H9 (cell line): Measurements from ENCODE around the gene C10orf95. TPM values are rescaled to one million over a fixed set of nuclear protein-coding genes. Genes with fewer than 3 reads are reported as not detected.

Experiments used
- DNase-seq: peaks from one replicate; pipeline ENCODE4 v3.0.0-alpha.2; 2017
- H2AFZ ChIP-seq: one replicate; pipeline ENCODE4 v1.6.1; 2013; ENCODE audit warnings: mild to moderate bottlenecking, low read length, control low read depth, moderate library complexity
- H2AK5ac ChIP-seq: 2 replicates; pipeline ENCODE4 v1.6.1; 2013; ENCODE audit warnings: low read length, control low read depth, mixed read lengths; ENCODE audit not compliant: insufficient read length
- H2BK120ac ChIP-seq: one replicate; pipeline ENCODE4 v1.6.1; 2013; ENCODE audit warnings: low read depth, mild to moderate bottlenecking, low read length, control low read depth, inconsistent platforms; ENCODE audit not compliant: poor library complexity, severe bottlenecking
- H2BK12ac ChIP-seq: 2 replicates; pipeline ENCODE4 v1.6.1; 2013; ENCODE audit warnings: low read length, control low read depth, mixed read lengths, low read depth; ENCODE audit not compliant: insufficient read length
- H2BK15ac ChIP-seq: 2 replicates; pipeline ENCODE4 v1.6.1; 2013; ENCODE audit warnings: low read depth, low read length, control low read depth
- H2BK20ac ChIP-seq: one replicate; pipeline ENCODE4 v1.6.1; 2013; ENCODE audit warnings: low read depth, mild to moderate bottlenecking, low read length, control low read depth, inconsistent platforms; ENCODE audit not compliant: poor library complexity, severe bottlenecking
- H2BK5ac ChIP-seq: 2 replicates; pipeline ENCODE4 v1.6.1; 2013; ENCODE audit warnings: low read length, control low read depth, mixed read lengths; ENCODE audit not compliant: insufficient read length
- H3K14ac ChIP-seq: 2 replicates; pipeline ENCODE4 v1.6.1; 2013; ENCODE audit warnings: low read length, control low read depth; ENCODE audit not compliant: insufficient read depth
- H3K18ac ChIP-seq: 2 replicates; pipeline ENCODE4 v1.6.1; 2013; ENCODE audit warnings: low read depth, mild to moderate bottlenecking, mixed read lengths, low read length, control low read depth; ENCODE audit not compliant: insufficient read length
- H3K23ac ChIP-seq: 2 replicates; pipeline ENCODE4 v1.6.1; 2013; ENCODE audit warnings: low read length, control low read depth, mixed read lengths, low read depth; ENCODE audit not compliant: insufficient read length
- H3K23me2 ChIP-seq: 2 replicates; pipeline ENCODE4 v1.6.1; 2013; ENCODE audit warnings: low read depth, mild to moderate bottlenecking, mixed read lengths, low read length, control low read depth; ENCODE audit not compliant: insufficient read length, poor library complexity, severe bottlenecking
- H3K27ac ChIP-seq: 2 replicates; pipeline ENCODE4 v1.5.1; 2013; ENCODE audit warnings: low read length, control low read depth, mixed read lengths, low read depth; ENCODE audit not compliant: insufficient read length
- H3K27me3 ChIP-seq: 2 replicates; pipeline ENCODE4 v1.6.1; 2013; ENCODE audit warnings: low read length, control low read depth, inconsistent platforms; ENCODE audit not compliant: insufficient read depth
- H3K4ac ChIP-seq: 2 replicates; pipeline ENCODE4 v1.6.1; 2013; ENCODE audit warnings: low read depth, mild to moderate bottlenecking, control low read depth, inconsistent platforms, low read length, moderate library complexity
- H3K4me1 ChIP-seq: 2 replicates; pipeline ENCODE4 v1.6.1; 2013; ENCODE audit warnings: low read length, control low read depth, inconsistent platforms; ENCODE audit not compliant: insufficient read depth
- H3K4me2 ChIP-seq: 2 replicates; pipeline ENCODE4 v1.6.1; 2013; ENCODE audit warnings: low read length, control low read depth, mixed read lengths; ENCODE audit not compliant: insufficient read length, insufficient read depth
- H3K56ac ChIP-seq: 2 replicates; pipeline ENCODE4 v1.6.1; 2013; ENCODE audit warnings: low read depth, mild to moderate bottlenecking, mixed read lengths, low read length, control low read depth; ENCODE audit not compliant: insufficient read length
- H3K79me1 ChIP-seq: 2 replicates; pipeline ENCODE4 v1.6.1; 2013; ENCODE audit warnings: low read depth, mild to moderate bottlenecking, moderate library complexity, low read length, control low read depth, inconsistent platforms; ENCODE audit not compliant: insufficient read depth, poor library complexity, severe bottlenecking
- H3K79me2 ChIP-seq: 2 replicates; pipeline ENCODE4 v1.6.1; 2013; ENCODE audit warnings: low read length, control low read depth, inconsistent platforms; ENCODE audit not compliant: insufficient read depth
- H3K9ac ChIP-seq: 2 replicates; pipeline ENCODE4 v1.6.1; 2013; ENCODE audit warnings: low read length, control low read depth, mixed read lengths; ENCODE audit not compliant: insufficient read length; ENCODE audit errors: extremely low read depth
- H3K9me3 ChIP-seq: one replicate; pipeline ENCODE4 v1.6.1; 2013; ENCODE audit warnings: low read depth, low read length, inconsistent platforms; ENCODE audit not compliant: control insufficient read depth
- H3T11ph ChIP-seq: one replicate; pipeline ENCODE4 v1.6.1; 2013; ENCODE audit warnings: mild to moderate bottlenecking, low read length, control low read depth, inconsistent platforms
- H4K20me1 ChIP-seq: one replicate; pipeline ENCODE4 v1.6.1; 2013; ENCODE audit not compliant: control insufficient read depth, insufficient read length, insufficient read depth
- H4K5ac ChIP-seq: 2 replicates; pipeline ENCODE4 v1.6.1; 2013; ENCODE audit warnings: low read depth, mild to moderate bottlenecking, mixed read lengths, low read length, control low read depth; ENCODE audit not compliant: insufficient read length
- H4K8ac ChIP-seq: replicated peaks from 2 replicates; pipeline ENCODE4 v1.6.1; 2013; ENCODE audit warnings: low read length, control low read depth, mixed read lengths, low read depth; ENCODE audit not compliant: insufficient read length
- H4K91ac ChIP-seq: 2 replicates; pipeline ENCODE4 v1.6.1; 2013; ENCODE audit warnings: low read depth, mild to moderate bottlenecking, moderate library complexity, mixed read lengths, low read length, control low read depth; ENCODE audit not compliant: insufficient read length
- H3K27ac Mint-ChIP-seq, 3 experiments: 2 replicates in 2 of 3; 3 replicates in 1 of 3; pipeline ENCODE4 v1.8.0; 2020 to 2021; ENCODE audit warnings: mixed read lengths in 3 of 3, mild to moderate bottlenecking in 1 of 3, moderate library complexity in 1 of 3
- H3K27me3 Mint-ChIP-seq: 2 replicates; pipeline ENCODE4 v1.8.0; 2021; ENCODE audit warnings: low read depth, mild to moderate bottlenecking, moderate library complexity, mixed read lengths
- H3K36me3 Mint-ChIP-seq, 3 experiments: 2 replicates in 2 of 3; 3 replicates in 1 of 3; pipeline ENCODE4 v1.8.0; 2020 to 2021; ENCODE audit warnings: low read depth in 3 of 3, mixed read lengths in 3 of 3; ENCODE audit not compliant: insufficient read depth in 1 of 3
- H3K4me1 Mint-ChIP-seq, 2 experiments: 2 replicates each; pipeline ENCODE4 v1.8.0; 2020; ENCODE audit warnings: mixed read lengths in 2 of 2
- H3K4me3 Mint-ChIP-seq, 2 experiments: 2 replicates in 1 of 2; 3 replicates in 1 of 2; pipeline ENCODE4 v1.8.0; 2020 to 2021; ENCODE audit warnings: mild to moderate bottlenecking in 2 of 2, mixed read lengths in 2 of 2, moderate library complexity in 1 of 2
- H3K9me3 Mint-ChIP-seq, 2 experiments: 2 replicates in 1 of 2; 3 replicates in 1 of 2; pipeline ENCODE4 v1.8.0; 2020; ENCODE audit warnings: mild to moderate bottlenecking in 2 of 2, mixed read lengths in 2 of 2, moderate library complexity in 1 of 2
- CTCF ChIP-seq: fragments of 200-600 bp; sonication (generic); conservative IDR thresholded peaks from 3 replicates; pipeline ENCODE4 v1.8.0; 2021; ENCODE audit warnings: antibody characterized with exemption, mild to moderate bottlenecking
- WGBS: extraction: QIAGEN DNeasy Blood & Tissue Kit; methylation state at CpG from one replicate; pipeline ENCODE4 v1.1.7; 2013; ENCODE audit warnings: missing lambda C conversion rate, low lambda C conversion rate, mixed read lengths; ENCODE audit not compliant: insufficient read length; ENCODE audit errors: extremely low coverage; 5-methylcytosine and 5-hydroxymethylcytosine counted together
- total RNA-seq: library from RNA; stranded (reverse); gene quantifications from 2 replicates; pipeline ENCODE4 v1.2.1, GENCODE V29; 2021

Gene C10orf95
- total RNA-seq, 1 experiment from 2014 or later: not detected

- Histone ChIP-seq H3K4ac (no peak overlapping the region), H3K56ac (no peak overlapping the region), H4K20me1 (peaks cover 2% of the 10 kb centered on the region), H3K9me3 (no peaks in the 10 kb centered on the region), H4K8ac (no peak overlapping the region), H3K14ac (no peak overlapping the region), H2AK5ac (no peak overlapping the region), H3K79me1 (no peaks in the 10 kb centered on the region), H2BK20ac (no peak overlapping the region), H3K4me1 (peaks cover 3% of the 10 kb centered on the region; the same call in 1 of the 2 replicates), H3K9ac (no peak overlapping the region), H2AFZ (no peak overlapping the region), H3K23ac (no peak overlapping the region), H2BK5ac (no peak overlapping the region), H2BK15ac (no peak overlapping the region), H3K4me2 (peak overlapping the region; percentile 27), H3T11ph (no peak overlapping the region), H3K27me3 (peaks cover 27% of the 10 kb centered on the region; the same call in 1 of the 2 replicates), H3K18ac (peak overlapping the region; percentile 34), H3K27ac (no peak overlapping the region), H2BK120ac (no peak overlapping the region), H3K79me2 (no peaks in the 10 kb centered on the region), H2BK12ac (no peak overlapping the region), H4K5ac (no peak overlapping the region), H4K91ac (no peak overlapping the region), H3K23me2 (peaks cover 3% of the 10 kb centered on the region)
- Mint-ChIP-seq H3K4me1 (peaks cover 28 to 49% of the 10 kb centered on the region in 2 experiments), H3K36me3 (peaks cover 0 to 2% (median 2%) of the 10 kb centered on the region in 3 experiments; a peak in 2 of 7 replicates), H3K9me3 (peaks cover 0 to 4% of the 10 kb centered on the region in 2 experiments; a peak in 1 of 5 replicates), H3K4me3 (peak overlapping the region; percentile 60 to 75), H3K27ac (no peak overlapping the region; a peak in 1 of 7 replicates), H3K27me3 (peaks cover 84% of the 10 kb centered on the region)
- no CpG with 5 or more reads among the region's 48 CpGs for WGBS
- DNase-seq: peak; percentile 64
- no peak for TF ChIP-seq CTCF
Observed at GRCh38 chr10:102410429-102411073, 40.8 kb downstream of the C10orf95 start.
